GM19463 (cell line): ENCODE data around the gene IGF2BP3.

Experiments used
- ATAC-seq: cut with Tn5 transposase; IDR thresholded peaks from one replicate; pipeline ENCODE4 v1.9.1; 2021; ENCODE audit warnings: mild to moderate bottlenecking, moderate library complexity; ENCODE audit not compliant: unreplicated experiment

Gene IGF2BP3

DNA sequence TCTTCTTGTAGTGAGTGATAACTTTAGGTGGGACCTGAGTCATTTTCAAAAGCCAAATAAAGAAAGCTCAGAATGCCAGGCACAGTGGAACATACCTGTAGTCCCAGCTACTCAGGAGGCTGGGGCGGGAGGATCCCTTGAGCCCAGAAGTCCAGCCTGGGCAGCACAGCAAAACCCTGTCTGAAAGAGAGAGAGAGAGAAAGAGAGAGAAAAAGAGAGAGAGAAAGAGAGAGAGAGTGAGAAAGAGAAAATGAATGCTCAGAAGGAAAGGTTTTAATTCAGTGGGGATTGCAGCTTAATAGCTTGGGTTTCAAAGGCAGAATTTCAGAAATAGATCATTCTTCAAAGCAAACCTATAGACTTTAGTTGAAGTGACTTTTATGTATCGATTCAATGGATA is 198.0 kb downstream of the IGF2BP3 start:
- no peak for ATAC-seq

DNA sequence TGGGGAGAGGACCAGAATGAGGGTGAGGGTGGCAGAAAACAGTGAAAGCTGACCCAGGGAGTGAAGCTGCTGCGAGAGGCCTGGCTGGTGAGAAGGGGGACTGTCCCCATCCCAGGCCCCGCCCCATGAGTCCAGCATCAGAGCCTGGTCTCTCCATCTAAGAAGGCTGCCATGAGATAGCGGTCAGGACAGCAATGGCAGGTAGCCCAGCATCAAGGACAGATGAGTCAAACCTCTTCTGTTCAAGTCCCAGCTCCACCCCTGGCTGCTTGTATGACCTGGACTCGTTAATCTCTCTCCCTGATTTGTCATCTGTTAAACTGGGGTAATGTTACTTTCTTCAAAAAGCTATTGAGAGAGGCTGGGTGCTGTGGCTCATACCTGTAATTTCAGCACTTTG is 201.5 kb downstream of the IGF2BP3 start:
- no peak for ATAC-seq

DNA sequence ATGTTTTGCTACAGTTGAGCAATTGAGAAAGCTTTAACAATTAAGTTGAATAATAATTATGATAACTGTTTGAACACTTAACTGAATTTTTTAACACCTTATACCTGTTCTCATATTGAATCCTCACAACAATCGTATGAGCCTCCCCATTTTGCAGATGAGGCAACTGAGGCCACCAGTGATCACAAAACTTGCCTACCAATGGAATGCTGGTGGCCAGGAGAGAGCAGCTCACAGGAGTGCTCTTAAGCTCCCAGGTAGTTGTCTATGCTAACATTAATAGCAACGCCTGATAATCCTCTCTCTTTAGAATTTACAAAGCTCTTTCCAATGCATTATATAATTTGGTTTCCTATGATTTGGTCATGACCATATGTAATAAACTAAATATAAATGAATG is 202.1 kb downstream of the IGF2BP3 start:
- no peak for ATAC-seq

- no peak for ATAC-seq
Measured at GRCh38 chr7:23267357-23267756, 202.9 kb downstream of the IGF2BP3 start.

DNA sequence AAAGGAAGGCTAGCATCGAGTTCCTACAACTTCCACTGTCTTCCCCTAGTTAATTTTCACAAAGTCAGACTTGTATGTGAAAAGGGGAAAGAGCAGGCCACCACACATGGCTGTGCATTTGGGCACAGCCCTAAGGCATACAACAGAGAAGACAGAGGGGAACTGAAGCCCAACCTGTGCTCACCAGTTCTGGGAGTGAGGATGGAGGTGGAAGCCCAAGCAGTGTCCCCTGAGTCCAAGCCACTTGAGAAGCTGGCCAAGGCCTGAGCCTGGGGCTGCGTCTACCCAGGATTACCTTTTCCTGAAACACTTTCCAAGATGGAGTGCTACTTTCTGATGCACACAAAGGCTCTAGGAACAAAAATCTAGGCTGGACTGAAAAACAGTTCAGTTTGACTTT is 203.4 kb downstream of the IGF2BP3 start:
- ATAC-seq: no peak

DNA sequence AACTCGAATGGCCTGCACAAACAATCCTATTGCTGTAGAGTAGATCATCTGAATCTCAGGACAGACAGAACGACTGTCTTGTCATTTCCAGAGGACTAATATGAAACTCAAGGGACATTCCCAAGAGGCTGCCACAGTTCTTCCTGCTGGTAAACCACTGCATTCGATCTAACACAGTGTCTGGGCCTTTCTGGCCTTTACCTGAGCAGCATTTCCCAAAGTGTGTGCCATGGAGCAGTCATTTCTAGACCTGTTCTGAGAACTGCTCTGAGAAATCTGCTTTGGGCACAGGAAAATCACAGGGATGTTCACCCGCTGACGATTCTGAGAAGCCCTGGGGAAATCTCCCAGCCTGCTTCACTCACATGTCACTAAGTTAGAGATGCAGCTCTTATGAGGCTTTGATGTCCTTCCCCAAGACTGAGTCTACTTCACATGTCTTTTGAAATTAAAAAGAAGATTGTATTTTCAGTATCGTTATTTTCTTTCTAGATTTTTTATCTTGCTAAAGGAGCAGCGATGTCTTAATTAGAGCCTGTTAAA is 205.3 kb downstream of the IGF2BP3 start:
- ATAC-seq: peak; percentile 63

DNA sequence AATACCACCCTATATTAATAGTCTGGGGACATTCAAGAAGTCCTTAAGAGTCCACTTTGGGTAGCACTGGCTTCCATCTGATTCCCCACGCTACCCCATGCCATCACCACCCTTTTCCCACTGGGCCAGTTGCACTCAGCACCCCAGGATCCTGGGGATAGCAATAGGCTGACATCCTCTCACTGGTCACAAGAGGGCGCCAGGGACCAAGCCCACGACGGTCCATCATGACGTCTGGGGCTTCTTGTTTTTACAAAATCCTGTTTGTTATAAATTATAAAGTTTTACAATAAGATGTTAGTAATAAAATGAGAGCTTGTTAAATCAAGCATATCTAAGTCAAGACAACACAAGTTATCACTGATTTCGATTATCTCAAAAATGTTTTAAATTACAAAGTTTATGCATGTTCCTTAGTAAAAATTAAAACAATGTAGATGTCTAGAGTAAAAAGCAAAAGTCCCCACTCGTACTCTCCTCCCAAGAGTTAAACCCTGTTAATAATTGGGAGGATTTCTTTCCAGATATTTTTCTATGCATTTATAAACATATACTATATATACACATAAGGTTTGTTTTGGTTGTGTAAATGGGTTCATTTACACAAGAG is 208.3 kb downstream of the IGF2BP3 start:
- ATAC-seq: peak; percentile 74

- ATAC-seq: no peak
Measured at GRCh38 chr7:23260371-23260770, 209.9 kb downstream of the IGF2BP3 start.
